Keratinocyte (primary cell): ENCODE measurements around the gene ITCH.

Experiments used
- EZH2 ChIP-seq: IDR thresholded peaks from one replicate; pipeline ENCODE4 v1.6.1; 2012; ENCODE audit warnings: inconsistent platforms, mild to moderate bottlenecking, low read length, moderate library complexity
- TF ChIP-seq, protein P1 (sequence below), 3 experiments: IDR thresholded peaks in 1 of 3; conservative IDR thresholded peaks in 1 of 3; optimal IDR thresholded peaks in 1 of 3; 2 replicates in 2 of 3; 3 replicates in 1 of 3; pipeline versions ENCODE3 to v1.5.1; 2011; ENCODE audit warnings: low read length in 3 of 3, mild to moderate bottlenecking in 3 of 3, moderate library complexity in 2 of 3, control low read depth in 1 of 3, inconsistent platforms in 1 of 3; ENCODE audit not compliant: insufficient read depth in 2 of 3; ENCODE audit errors: extremely low read depth in 1 of 3

DNA sequence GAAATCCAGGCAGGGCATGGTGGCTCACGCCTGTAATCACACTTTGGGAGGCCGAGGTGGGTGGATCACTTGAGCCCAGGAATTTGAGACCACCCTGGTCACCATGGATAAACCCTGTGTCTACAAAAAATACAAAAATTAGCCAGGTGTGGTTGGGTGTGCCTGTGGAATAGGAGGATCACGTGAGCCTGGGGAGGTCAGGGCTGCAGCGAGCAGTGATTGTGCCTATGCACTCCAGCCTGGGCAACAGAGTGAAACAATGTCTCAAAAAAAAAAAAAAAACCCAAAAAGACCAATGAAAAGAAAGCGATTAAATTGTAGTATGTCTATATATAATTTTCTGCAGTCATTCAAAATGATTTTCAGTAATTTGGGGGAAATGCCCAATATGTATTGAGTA is 70.3 kb downstream of the ITCH start:
- TF ChIP-seq, protein P1, sequence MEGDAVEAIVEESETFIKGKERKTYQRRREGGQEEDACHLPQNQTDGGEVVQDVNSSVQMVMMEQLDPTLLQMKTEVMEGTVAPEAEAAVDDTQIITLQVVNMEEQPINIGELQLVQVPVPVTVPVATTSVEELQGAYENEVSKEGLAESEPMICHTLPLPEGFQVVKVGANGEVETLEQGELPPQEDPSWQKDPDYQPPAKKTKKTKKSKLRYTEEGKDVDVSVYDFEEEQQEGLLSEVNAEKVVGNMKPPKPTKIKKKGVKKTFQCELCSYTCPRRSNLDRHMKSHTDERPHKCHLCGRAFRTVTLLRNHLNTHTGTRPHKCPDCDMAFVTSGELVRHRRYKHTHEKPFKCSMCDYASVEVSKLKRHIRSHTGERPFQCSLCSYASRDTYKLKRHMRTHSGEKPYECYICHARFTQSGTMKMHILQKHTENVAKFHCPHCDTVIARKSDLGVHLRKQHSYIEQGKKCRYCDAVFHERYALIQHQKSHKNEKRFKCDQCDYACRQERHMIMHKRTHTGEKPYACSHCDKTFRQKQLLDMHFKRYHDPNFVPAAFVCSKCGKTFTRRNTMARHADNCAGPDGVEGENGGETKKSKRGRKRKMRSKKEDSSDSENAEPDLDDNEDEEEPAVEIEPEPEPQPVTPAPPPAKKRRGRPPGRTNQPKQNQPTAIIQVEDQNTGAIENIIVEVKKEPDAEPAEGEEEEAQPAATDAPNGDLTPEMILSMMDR (optimal IDR thresholded peaks at IDR 0.05 in 1 of 3, IDR thresholded peaks at IDR 0.05 in 1 of 3, conservative IDR thresholded peaks at IDR 0.05 in 1 of 3; ENCODE audit: extremely low read depth in 1 of 3, insufficient read depth in 2 of 3, low read length in 3 of 3), result no peak
- no peak for TF ChIP-seq EZH2
